Gastrocnemius medialis (tissue), 4 donors: ENCODE measurements around the gene CACNA2D1.

Experiments used
- CTCF ChIP-seq, 5 experiments: fragments of 450-650 bp in 3 of 5; fragments of 200-600 bp in 2 of 5; sonication (generic) in 2 of 5; IDR thresholded peaks in 4 of 5; conservative IDR thresholded peaks in 1 of 5; 1 replicate in 4 of 5; 2 replicates in 1 of 5; pipeline ENCODE4 v1.5.1; 2016 to 2019; ENCODE audit warnings: antibody characterized with exemption in 5 of 5, mild to moderate bottlenecking in 3 of 5, moderate library complexity in 3 of 5
- POLR2A ChIP-seq, 2 donors: fragments of 450-650 bp; IDR thresholded peaks; one replicate each; pipeline ENCODE4 v1.6.1; 2017; ENCODE audit warnings: antibody characterized with exemption in 2 of 2, mild to moderate bottlenecking in 2 of 2, moderate library complexity in 2 of 2

GRCh38 chr7:82348251-82348650 is 95.3 kb downstream of the CACNA2D1 start:
- no peak for TF ChIP-seq CTCF (IDR thresholded peaks at IDR 0.05 in 4 of 5, conservative IDR thresholded peaks at IDR 0.05 in 1 of 5)
- TF ChIP-seq POLR2A (IDR thresholded peaks at IDR 0.05) = no peak
